DMS 273 (cell line): ENCODE measurements around the gene JAG2.

ENCODE experiments used
- DNase-seq: peaks from one replicate; lab custom pipeline; 2025; ENCODE audit not compliant: unreplicated experiment; lab: John Stamatoyannopoulos, UW

The JAG2 gene

DNA sequence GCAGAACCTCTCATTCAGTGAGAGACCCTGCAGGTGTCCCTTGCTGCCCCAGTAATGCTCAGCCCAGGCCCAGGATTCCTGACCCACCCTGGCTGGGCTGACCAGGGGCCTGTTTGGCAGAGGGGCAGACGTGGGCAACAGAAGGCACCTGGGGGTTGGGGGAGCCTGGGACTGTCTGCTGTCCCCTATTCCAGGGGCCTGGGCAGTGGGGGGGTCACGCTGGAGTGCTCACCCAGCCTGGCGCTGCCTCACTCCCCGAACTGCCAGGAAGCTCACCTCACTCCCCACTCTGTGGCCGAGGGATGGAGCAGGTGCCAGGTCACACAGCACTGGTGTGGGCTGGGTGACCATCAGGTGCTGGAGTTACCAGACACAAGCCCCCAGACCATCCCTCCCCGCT lies 35.1 kb upstream of the JAG2 start:
- DNase-seq = no peak

GRCh38 chr14:105203057-105203531 lies 34.5 kb upstream of the JAG2 start:
- DNase-seq = peak; percentile 88

- DNase-seq = peak; percentile 50
Measured at GRCh38 chr14:105201925-105202513, 33.4 kb upstream of the JAG2 start.

GRCh38 chr14:105201156-105201924 lies 32.8 kb upstream of the JAG2 start:
- no peak for DNase-seq

DNA sequence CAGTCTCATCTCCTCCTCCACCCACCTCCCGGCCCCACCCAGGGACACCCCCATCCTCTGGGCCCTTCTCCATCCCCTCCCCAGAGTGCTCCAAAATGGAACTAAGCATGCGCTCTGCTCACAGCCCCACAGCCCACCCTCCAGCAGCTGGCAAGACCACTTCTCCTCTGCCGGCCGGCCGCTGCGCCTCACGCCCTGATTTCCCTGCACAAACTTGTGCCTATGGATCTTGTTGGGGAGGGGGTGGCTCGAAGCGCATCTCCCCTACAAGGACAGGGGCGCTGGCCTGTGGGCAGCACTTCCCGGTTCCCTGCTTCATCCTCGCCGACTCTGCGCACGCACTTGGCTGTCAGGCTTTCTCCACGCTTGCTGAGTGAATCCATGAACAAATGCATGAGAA lies 32.1 kb upstream of the JAG2 start:
- no peak for DNase-seq

DNA sequence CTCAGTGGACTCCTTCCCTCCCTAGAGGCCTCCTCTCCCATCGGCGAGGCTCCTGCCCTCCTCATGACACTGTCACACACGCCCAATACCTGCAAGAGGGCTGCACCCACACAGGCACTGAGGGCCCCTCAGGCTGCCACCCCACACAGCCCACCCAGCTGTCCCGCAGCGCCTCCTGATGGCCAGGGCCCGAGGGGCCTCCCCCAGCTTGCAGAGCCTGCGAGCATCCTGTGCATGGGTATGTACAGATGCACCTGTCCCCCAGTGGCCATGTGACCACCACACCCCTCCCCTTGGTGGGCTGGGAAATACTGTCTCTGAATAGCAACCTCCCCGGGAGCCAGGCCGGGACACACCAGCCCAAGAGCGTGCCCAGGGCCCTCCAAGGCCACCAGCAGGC lies 31.5 kb upstream of the JAG2 start:
- peak; percentile 38 for DNase-seq

GRCh38 chr14:105199093-105199492 lies 30.5 kb upstream of the JAG2 start:
- DNase-seq = no peak

- DNase-seq = peak; percentile 40
Measured at GRCh38 chr14:105198588-105198987, 30.0 kb upstream of the JAG2 start.

- peak; percentile 52 for DNase-seq
Measured at GRCh38 chr14:105197211-105197641, 28.6 kb upstream of the JAG2 start.

DNA sequence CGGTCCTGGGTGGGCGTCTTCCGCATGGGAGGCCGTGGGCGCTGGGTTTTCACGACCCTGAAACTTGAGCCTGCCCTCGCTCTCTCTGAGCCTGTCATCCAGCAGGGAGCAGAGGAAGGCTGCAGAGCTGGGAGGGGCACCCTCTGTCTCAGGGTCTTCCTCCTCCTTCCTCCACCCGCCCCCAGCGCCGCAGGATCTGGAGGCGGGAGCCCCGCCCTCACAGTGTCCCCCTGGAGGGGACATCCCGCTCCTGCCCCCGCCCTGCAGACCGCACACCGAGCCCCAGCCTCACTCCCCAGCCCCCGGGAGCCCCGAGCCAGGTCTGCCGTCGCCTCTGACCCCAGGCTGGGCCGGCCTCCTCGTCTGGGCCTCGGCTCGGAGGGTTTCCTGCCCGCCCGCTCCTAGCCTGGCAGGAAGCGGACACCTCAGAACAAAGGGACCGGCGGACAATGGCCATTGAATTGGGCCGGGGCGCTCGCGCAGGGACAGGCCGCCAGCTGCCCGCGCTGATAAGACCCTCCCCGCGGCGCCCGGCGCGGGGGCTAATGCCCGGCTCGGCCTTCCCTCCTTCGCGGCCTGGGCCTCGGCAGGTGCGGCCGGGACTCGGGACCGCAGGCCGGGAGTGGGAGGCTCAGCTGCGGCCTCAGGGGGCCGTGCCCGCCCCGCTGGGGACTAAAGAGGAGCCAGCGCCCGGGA lies 27.8 kb upstream of the JAG2 start:
- DNase-seq = no peak

GRCh38 chr14:105195522-105196264 lies 27.1 kb upstream of the JAG2 start:
- peak; percentile 50 for DNase-seq

DNA sequence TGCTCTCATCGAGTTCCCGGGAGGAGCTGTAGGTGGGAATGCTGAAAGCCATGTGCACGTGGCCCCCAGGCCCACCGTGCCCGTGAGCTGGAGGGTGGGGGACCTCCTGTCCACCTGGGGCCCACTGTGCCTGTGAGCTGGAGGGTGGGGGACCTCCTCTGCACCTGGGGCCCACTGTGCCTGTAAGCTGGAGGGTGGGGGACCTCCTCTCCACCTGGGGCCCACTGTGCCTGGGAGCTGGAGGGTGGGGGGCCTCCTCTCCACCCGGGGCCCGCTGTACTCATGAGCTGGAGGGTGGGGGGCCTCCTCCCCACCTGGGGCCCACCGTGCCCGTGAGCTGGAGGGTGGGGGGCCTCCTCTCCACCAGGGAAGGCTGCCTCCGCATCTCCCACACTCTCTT lies 26.5 kb upstream of the JAG2 start:
- DNase-seq = no peak

GRCh38 chr14:105193916-105194782 lies 25.6 kb upstream of the JAG2 start:
- DNase-seq = peak; percentile 55

GRCh38 chr14:105192866-105193731 lies 24.5 kb upstream of the JAG2 start:
- DNase-seq = no peak

DNA sequence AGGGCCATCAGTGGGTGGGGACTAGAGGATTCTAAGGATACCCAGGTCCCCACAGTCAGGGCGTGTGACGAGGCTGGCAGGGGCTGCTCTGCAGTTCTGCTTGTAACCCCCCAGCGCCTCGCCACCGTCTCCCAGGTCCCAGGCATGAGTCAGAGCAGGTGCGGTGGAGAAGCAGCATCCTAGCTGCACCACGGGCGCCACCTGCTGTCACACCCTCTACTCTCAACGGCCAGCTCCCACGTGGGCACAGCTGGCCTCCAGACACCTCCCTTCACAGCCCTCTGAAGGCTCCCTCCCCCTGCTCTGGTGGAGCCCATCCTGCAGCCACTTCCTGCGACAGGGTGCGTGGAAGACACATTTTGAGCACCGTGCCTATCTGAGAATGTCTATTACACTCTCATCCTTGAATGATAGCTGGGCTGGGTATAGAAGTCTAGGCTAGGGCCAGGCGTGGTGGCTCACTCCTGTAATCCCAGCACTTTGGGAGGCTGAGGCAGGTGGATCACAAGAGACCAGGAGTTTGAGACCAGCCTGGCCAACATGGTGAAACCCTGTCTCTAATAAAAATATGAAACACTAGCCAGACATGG lies 19.5 kb upstream of the JAG2 start:
- no peak for DNase-seq

GRCh38 chr14:105187116-105187515 lies 18.5 kb upstream of the JAG2 start:
- peak; percentile 39 for DNase-seq

- no peak for DNase-seq
Measured at GRCh38 chr14:105185973-105186372, 17.4 kb upstream of the JAG2 start.

GRCh38 chr14:105185001-105185400 lies 16.4 kb upstream of the JAG2 start:
- DNase-seq = no peak

- no peak for DNase-seq
Measured at GRCh38 chr14:105184461-105184860, 15.9 kb upstream of the JAG2 start.
